ENCODE results near the gene SYT6.
A peak's percentile ranks its signal among the peaks of the same experiment; 100 is the strongest.

Gene SYT6

DNA sequence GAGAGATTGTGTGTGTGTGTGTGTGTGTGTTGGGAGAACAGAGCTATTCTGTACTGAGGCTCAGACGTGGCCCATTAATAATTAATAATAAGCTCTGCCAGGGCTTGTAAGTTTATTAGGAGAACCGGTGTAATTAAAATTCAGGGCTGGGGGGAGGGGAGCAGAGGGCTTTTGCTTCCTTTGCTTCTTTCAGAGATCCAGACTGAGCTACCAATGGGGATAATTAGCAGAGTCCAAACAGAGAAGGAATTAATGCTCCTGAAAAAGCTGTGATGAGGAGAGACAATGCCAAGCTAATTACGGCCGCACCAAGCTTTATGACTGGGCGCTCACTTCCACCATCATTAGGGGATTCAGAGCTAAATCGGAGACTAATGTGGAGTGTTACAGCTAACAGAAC lies 4.5 kb downstream of the SYT6 start:
- TF ChIP-seq JUND (IDR thresholded peaks at IDR 0.05; ENCODE audit: low read depth): no peak
- DNase-seq (ENCODE audit: low read depth in 1 of 2, low spot score in 1 of 2): no peak
- in situ Hi-C loops (cut with HindIII; ENCODE audit: low pct_unique_long_range_greater_than_20kb, low sequenced_read_pairs): no loop called here

DNA sequence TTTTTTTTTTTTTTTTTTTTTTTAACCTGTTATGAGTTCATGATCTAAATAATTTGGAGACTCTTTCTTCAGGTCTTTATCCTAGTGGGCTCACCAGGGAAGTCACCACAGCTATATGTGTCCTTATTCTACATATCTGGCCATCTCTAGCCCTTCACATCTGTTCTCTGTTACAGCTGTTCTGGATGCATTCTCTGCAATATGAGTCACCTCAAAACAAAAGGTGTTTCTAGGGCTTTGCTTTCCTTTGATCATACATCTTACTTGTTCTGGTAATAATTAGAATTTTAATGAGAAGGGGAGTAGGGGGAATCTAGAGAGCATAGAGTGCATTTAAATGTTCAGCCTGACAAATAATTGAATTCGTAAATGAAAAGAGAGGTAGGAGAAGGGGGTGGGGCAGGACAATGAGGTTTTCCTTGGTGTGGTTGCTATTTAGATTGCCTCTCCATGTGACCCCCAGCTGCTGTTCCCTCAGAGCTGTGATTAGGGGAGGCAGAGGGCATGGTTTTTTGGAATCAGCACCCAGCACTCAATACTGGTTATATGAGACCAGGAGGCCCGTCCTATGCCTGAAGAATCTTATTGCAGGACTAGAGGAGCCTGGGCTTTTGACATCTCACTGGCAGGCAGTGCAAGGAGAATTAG lies 8.0 kb downstream of the SYT6 start:
- in situ Hi-C loops (cut with HindIII; ENCODE audit: low pct_unique_long_range_greater_than_20kb, low sequenced_read_pairs): no loop called here
- TF ChIP-seq JUND (IDR thresholded peaks at IDR 0.05; ENCODE audit: low read depth): no peak
- no peak for DNase-seq (ENCODE audit: low read depth in 1 of 2, low spot score in 1 of 2)

DNA sequence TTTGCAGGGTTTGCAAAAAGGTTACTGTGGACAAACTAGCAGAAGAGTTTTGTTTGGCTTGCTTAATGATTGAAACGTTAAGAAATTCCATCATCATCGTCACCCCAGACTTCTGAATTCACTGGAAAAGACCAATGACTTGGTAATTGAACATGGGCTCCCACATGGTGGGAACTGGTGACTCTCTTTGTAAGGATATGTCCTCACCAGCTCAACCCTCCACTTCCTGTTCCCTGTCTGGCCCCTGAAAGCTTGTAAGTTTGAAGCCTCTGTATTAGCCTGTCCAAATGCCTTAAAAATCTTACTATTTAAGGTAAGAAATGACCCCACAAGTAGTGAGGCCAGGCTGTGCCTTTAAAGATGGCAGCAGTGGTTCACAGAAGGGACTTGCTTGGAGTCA lies 9.7 kb downstream of the SYT6 start:
- in situ Hi-C loops (cut with HindIII; ENCODE audit: low pct_unique_long_range_greater_than_20kb, low sequenced_read_pairs): no loop called here
- TF ChIP-seq JUND (IDR thresholded peaks at IDR 0.05; ENCODE audit: low read depth): no peak
- no peak for DNase-seq (ENCODE audit: low read depth in 1 of 2, low spot score in 1 of 2)

DNA sequence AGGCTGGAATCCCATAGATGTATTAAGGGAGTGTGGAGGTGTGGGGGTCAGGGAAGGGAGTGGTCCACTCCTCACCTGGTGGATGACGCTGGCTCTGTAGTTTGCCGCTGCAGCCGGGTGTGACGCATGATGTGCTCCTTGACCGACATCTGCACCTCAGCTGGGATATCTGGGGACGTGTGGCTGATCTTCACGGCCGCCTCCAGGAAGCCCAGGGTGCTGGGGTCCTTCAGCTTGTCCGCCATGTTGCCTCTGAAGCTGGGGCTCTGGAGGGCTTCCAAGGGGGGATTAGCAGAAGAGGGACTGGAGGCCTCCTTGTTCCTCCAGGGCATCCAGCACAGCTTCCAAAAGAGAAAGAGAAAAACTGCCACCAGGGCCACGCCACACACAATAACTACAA lies 14.1 kb downstream of the SYT6 start:
- in situ Hi-C loops (cut with HindIII; ENCODE audit: low pct_unique_long_range_greater_than_20kb, low sequenced_read_pairs): no loop called here
- no peak for TF ChIP-seq JUND (IDR thresholded peaks at IDR 0.05; ENCODE audit: low read depth)
- DNase-seq (ENCODE audit: low read depth in 1 of 2, low spot score in 1 of 2): no peak

DNA sequence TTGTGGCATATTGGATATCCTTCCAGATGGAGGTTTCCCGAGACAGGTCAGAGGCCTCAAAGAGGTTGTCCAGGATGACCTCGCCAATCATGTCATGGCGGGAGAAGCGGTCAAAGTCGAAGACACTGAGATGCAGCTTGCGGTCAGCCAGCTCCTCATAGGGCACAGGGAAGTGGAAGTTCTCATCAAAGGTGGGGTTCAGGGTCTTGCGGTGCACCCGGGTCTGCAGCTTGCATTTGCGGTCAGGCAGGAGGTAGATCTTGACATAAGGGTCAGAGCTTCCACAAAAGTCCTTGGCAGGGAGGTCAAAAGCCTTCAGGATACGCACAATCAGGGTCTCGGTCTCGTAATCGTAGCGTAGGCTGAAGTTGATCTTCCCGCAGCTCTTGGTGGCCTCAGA lies 16.2 kb downstream of the SYT6 start:
- in situ Hi-C loops (cut with HindIII; ENCODE audit: low pct_unique_long_range_greater_than_20kb, low sequenced_read_pairs): no loop called here
- DNase-seq (ENCODE audit: low read depth in 1 of 2, low spot score in 1 of 2): no peak
- no peak for TF ChIP-seq JUND (IDR thresholded peaks at IDR 0.05; ENCODE audit: low read depth)

DNA sequence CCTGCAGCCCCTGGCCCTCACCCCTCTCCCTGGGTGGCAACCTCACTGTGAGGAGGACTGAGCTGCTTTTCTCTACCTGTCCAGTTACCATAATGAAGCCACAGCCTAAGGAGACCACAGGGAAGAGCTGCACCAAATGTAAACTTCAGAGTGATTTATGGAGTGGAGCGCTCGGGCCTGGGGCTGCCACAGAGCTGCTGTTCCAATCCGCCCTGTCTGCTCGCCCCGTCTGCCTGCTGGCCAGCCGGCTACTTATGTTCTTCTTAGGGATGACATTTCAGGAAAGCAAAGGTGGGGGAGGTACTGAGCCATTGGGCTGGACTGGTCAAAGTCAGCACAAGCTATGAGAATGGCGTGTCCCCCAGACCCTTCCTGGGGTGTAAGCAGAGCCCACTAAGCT lies 17.9 kb downstream of the SYT6 start:
- DNase-seq (ENCODE audit: low read depth in 1 of 2, low spot score in 1 of 2): no peak
- in situ Hi-C loops (cut with HindIII; ENCODE audit: low pct_unique_long_range_greater_than_20kb, low sequenced_read_pairs): no loop called here
- TF ChIP-seq JUND (IDR thresholded peaks at IDR 0.05; ENCODE audit: low read depth): no peak

DNA sequence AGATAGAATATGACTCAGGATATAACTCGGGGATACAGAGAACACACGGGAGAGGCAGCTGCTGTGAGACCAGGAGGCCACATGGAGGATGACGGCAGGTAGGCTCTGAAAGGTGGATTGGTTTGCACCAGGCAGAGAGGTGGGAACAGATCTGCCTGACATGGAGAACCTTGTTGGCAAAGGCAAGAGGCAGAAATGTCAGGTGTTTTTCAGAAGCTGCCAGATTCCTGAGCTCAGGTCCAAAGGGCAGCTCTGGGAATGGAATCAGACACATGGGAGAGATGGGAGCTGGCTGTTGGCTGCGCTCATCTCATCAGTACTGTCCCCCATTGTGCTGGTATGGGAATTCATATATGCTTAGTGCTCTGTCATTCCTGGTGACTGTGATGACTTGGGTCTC lies 19.2 kb downstream of the SYT6 start:
- DNase-seq (ENCODE audit: low read depth in 1 of 2, low spot score in 1 of 2): no peak
- in situ Hi-C loops (cut with HindIII; ENCODE audit: low pct_unique_long_range_greater_than_20kb, low sequenced_read_pairs): no loop called here
- no peak for TF ChIP-seq JUND (IDR thresholded peaks at IDR 0.05; ENCODE audit: low read depth)

DNA sequence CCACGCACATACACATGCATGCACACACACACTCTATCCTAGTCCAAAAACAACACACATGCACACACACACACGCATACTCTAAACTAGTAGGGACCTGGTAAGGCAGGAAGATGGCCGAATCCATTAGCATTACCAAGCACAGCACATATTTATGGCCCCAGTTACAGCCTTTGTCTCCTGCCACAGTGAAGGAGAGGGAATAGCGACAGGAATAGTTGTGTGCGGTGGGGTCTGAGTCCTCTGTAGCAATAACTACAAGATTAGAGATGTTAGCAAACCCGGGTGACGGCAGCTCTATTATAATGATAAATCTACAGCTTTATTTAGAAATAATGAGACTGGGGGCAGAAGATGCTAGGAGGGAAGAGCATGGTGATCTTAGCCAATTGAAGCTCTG lies 20.5 kb downstream of the SYT6 start:
- DNase-seq (ENCODE audit: low read depth in 1 of 2, low spot score in 1 of 2): no peak
- TF ChIP-seq JUND (IDR thresholded peaks at IDR 0.05; ENCODE audit: low read depth): no peak
- in situ Hi-C loops (cut with HindIII; ENCODE audit: low pct_unique_long_range_greater_than_20kb, low sequenced_read_pairs): no loop called here

DNA sequence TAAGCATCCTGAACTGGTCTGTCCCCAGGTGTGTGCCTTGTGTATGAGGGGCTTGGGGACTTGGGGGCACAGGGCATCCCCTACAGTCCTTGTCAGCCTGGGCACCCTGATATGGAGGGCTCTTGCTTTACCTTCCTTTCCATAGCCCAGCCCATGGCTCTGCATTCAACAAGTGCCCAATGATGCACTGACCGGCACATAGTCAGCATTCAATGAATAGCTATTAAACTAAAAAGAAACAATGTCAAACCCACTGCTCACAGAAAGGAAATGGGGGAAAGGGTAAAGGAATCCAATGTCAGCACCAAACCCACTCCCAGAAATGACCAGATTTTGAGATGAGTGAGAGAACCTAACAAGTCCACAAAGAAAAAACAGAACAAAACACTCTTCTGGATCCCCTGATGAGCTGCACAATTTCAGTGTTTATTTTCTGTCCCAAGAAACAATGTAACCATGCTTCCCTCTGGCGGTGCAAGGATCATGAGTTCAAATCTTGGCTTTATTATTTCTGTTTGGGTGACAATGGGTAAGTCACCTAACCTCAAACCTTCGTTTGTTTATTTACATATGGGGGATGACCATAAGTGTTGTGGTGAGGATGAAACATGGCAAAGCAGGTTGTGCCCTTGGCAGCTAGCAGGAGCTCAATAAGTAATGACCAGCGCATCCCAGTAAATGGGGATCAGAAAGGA lies 22.0 kb downstream of the SYT6 start:
- TF ChIP-seq JUND (IDR thresholded peaks at IDR 0.05; ENCODE audit: low read depth): no peak
- DNase-seq (ENCODE audit: low read depth in 1 of 2, low spot score in 1 of 2): peak in 1 of 2 experiments; percentile 40
- in situ Hi-C loops (cut with HindIII; ENCODE audit: low pct_unique_long_range_greater_than_20kb, low sequenced_read_pairs): no loop called here

DNA sequence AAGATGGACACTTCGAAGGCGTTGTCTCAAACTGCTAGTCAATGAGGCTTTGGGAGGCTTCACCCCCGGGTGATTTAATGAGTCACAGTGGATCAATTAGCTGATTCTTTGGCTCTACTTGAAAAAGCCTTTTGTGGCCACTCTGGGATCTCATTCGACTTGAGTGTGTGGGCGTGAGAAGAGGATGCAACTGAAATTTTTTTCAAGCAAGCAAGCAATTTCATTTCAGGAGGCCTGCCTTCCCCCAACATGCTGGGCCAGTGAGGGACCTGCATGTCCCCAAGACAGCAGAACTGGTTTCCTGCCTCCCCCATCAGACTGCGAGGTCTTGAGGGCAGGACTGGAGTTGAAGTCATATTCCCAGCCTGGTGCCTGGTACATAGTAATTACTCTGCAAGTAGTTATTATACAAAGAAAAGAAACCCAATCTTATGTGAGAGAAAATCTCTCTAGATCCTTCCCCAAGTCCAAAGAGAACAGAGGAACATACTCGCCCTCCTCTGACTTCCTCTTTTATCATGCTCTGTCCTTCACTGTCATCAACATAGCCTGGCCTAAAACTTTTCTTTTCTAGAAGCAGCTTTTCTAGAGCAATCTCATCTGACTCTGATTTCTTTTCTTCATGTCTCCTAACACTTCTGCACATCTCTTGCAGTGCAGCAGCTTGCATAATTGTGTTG lies 22.7 kb downstream of the SYT6 start:
- no peak for TF ChIP-seq JUND (IDR thresholded peaks at IDR 0.05; ENCODE audit: low read depth)
- DNase-seq (ENCODE audit: low read depth in 1 of 2, low spot score in 1 of 2): no peak
- in situ Hi-C loops (cut with HindIII; ENCODE audit: low pct_unique_long_range_greater_than_20kb, low sequenced_read_pairs): no loop called here

DNA sequence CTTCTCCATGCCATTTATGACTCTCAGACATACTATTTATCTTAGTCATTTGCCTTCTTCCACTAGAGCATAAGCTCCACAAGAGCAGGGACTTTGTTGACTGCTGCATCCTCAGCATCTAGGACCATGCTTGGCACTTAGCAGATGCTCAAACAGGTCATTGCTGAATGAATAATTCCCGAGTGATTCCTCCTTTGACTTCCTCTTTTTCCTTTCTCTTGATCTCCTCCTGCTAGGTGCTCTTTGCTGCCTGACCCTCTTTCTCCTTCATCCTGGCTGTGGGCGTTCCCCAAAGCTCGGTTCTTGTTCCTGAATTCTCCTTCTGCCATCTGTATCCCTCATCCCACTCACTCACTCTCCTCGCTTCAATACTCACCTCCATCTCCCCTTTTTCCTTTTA lies 23.5 kb downstream of the SYT6 start:
- DNase-seq (ENCODE audit: low read depth in 1 of 2, low spot score in 1 of 2): no peak
- in situ Hi-C loops (cut with HindIII; ENCODE audit: low pct_unique_long_range_greater_than_20kb, low sequenced_read_pairs): no loop called here
- no peak for TF ChIP-seq JUND (IDR thresholded peaks at IDR 0.05; ENCODE audit: low read depth)

DNA sequence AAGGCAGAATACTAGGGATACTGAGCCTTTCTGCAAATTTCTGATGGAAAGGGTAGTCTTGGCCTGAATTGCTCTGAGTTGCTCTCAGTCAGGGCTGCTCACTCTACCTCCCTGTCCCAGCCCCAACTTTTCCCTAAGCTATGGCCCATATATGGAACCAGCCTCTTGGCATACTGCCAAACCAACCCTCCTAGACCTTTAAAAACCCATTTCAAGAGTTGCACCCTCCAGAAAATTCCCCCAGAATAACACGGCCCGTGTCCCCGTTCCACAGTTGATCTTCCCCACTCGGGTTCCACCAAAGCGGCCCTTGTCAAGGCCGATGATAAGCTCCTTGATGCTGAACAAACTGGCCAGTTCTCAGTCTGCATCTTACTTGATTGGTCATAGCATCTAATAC lies 25.4 kb downstream of the SYT6 start:
- no peak for TF ChIP-seq JUND (IDR thresholded peaks at IDR 0.05; ENCODE audit: low read depth)
- in situ Hi-C loops (cut with HindIII; ENCODE audit: low pct_unique_long_range_greater_than_20kb, low sequenced_read_pairs): no loop called here
- DNase-seq (ENCODE audit: low read depth in 1 of 2, low spot score in 1 of 2): no peak
